Natural killer cell (primary cell): ENCODE measurements around the gene GLIS1. TPM values are rescaled to one million over a fixed set of nuclear protein-coding genes. Genes with fewer than 3 reads are reported as not detected.

Experiments
- ATAC-seq, 3 donors: fragments of 150-1000 bp in 2 of 3; fragments of 200-7000 bp in 1 of 3; cut with Tn5 transposase; 1 replicate in 1 of 3; 2 replicates in 2 of 3; pipeline ENCODE4 v1.10.0; 2021; ENCODE audit warnings: mild to moderate bottlenecking in 2 of 3, moderate library complexity in 2 of 3
- DNase-seq, 2 donors: peaks; one replicate each; pipeline versions ENCODE4 v3.0.0 to v3.0.0-alpha.2; 2013 to 2021; ENCODE audit warnings: mixed read lengths in 1 of 2
- H3K27ac ChIP-seq: one replicate; pipeline ENCODE4 v1.5.1; 2013; ENCODE audit warnings: mild to moderate bottlenecking, low read length
- H3K27me3 ChIP-seq: one replicate; pipeline ENCODE4 v1.6.1; 2013; ENCODE audit warnings: low read length; ENCODE audit not compliant: control insufficient read depth, insufficient read depth
- H3K36me3 ChIP-seq: one replicate; pipeline ENCODE4 v1.6.1; 2013; ENCODE audit warnings: low read length; ENCODE audit not compliant: control insufficient read depth, insufficient read depth
- H3K4me1 ChIP-seq: one replicate; pipeline ENCODE4 v1.6.1; 2013; ENCODE audit warnings: low read length; ENCODE audit not compliant: control insufficient read depth, insufficient read depth
- H3K4me3 ChIP-seq: one replicate; pipeline ENCODE4 v1.5.1; 2013; ENCODE audit warnings: low read length
- H3K9me3 ChIP-seq: one replicate; pipeline ENCODE4 v1.6.1; 2013; ENCODE audit warnings: low read length; ENCODE audit not compliant: control insufficient read depth, insufficient read depth
- H3K27ac Mint-ChIP-seq, 2 donors: one replicate each; pipeline ENCODE4 v1.8.0; 2022; ENCODE audit warnings: mild to moderate bottlenecking in 2 of 2, mixed read lengths in 2 of 2, moderate library complexity in 1 of 2
- H3K27me3 Mint-ChIP-seq, 2 donors: one replicate each; pipeline ENCODE4 v1.8.0; 2022; ENCODE audit warnings: low read depth in 2 of 2, mixed read lengths in 2 of 2
- H3K36me3 Mint-ChIP-seq: one replicate; pipeline ENCODE4 v1.8.0; 2022; ENCODE audit warnings: mixed read lengths
- H3K4me1 Mint-ChIP-seq, 2 donors: one replicate each; pipeline ENCODE4 v1.8.0; 2022; ENCODE audit warnings: mixed read lengths in 2 of 2
- H3K4me3 Mint-ChIP-seq: one replicate; pipeline ENCODE4 v1.8.0; 2022; ENCODE audit warnings: mild to moderate bottlenecking, moderate library complexity, mixed read lengths
- H3K9me3 Mint-ChIP-seq, 2 donors: one replicate each; pipeline ENCODE4 v1.8.0; 2022; ENCODE audit warnings: mixed read lengths in 2 of 2
- WGBS: methylation state at CpG from one replicate; pipeline ENCODE4 v1.1.7; 2013; ENCODE audit warnings: missing lambda C conversion rate; ENCODE audit not compliant: insufficient coverage; 5-methylcytosine and 5-hydroxymethylcytosine counted together
- intact Hi-C: fragments of 100-400 bp; cut with micrococcal nuclease; formaldehyde crosslinking; loops from one replicate; pipeline ENCODE4 v1.14.2; 2022
- total RNA-seq, 4 donors: library from RNA; stranded (reverse); fragments of 120-200 nt in 1 of 4; gene quantifications; one replicate each; pipeline versions ENCODE4 v1.2.3 to v1.2.4, GENCODE V29; 2013 to 2022
- TF ChIP-seq, protein P1 (sequence below): fragments of 200-600 bp; IDR thresholded peaks from one replicate; pipeline ENCODE4 v1.8.0; 2022; ENCODE audit warnings: antibody characterized with exemption

The GLIS1 gene
- total RNA-seq, 3 donors from 2014 or later (not counting 1 experiment from before 2014, with no cell fraction given) = not detected

DNA sequence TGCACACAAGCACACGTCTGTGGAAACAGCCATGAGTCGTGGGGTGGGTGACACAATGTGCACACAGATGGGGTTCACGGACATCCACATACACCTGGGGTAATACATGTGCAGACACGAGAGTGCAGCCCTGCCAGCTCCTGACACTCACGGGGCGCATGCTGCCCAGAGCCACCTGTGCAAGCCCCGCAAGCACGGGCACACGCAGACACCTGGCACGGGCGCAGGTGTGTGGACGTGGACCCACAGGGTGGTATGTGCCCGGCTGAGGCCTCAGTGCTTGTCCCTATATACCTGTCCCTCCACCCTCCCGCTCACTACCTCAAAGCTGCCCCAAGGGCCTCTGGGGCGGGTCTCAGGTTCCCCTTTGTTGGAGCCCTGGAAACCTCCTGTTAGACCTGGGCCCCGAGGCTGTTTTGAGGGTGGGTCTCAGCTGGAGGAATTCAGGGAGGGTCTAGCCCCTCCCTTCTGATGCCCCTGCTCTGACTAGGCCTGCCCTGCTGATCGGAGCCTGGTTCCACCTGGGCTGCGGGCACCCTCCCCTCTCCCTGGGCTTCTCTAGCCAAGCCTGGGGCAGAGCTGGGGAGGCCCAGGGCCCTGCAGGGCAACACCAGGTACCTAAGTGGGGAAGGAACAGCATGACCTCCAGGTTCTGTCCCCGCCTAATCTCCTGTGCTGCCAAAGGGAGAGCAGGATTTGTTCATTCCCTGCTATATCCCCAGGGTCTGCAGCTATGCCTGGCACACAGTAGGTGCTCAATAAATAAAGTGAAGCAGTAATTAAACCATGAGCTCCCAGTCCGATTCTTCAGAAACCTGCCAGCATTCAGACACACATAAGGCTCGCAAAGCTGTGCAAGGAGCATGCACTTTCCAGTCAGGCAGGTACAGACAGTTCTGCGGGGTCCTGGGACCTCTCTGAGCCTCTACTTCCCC lies 230.6 kb downstream of the GLIS1 start:
- intact Hi-C loops = no loop called here
- WGBS = 88% methylated on average over 21 of the region's 22 CpGs
- Mint-ChIP-seq H3K27ac (no peak overlapping the region), H3K4me1 (peaks cover 0 to 11% of the 10 kb centered on the region in 2 donors), H3K36me3 (no peaks in the 10 kb centered on the region), H3K4me3 (no peak overlapping the region), H3K9me3 (no peaks in the 10 kb centered on the region), H3K27me3 (peaks cover 0 to under 1% of the 10 kb centered on the region in 2 donors)
- no peaks in the 10 kb centered on the region for H3K27me3 ChIP-seq
- no peak overlapping the region for H3K4me3 ChIP-seq
- H3K4me1 ChIP-seq = peaks cover 10% of the 10 kb centered on the region
- ATAC-seq (no peak), DNase-seq (no peak)
- H3K36me3 ChIP-seq = no peaks in the 10 kb centered on the region
- H3K27ac ChIP-seq = no peak overlapping the region
- no peaks in the 10 kb centered on the region for H3K9me3 ChIP-seq
- TF ChIP-seq, protein P1, sequence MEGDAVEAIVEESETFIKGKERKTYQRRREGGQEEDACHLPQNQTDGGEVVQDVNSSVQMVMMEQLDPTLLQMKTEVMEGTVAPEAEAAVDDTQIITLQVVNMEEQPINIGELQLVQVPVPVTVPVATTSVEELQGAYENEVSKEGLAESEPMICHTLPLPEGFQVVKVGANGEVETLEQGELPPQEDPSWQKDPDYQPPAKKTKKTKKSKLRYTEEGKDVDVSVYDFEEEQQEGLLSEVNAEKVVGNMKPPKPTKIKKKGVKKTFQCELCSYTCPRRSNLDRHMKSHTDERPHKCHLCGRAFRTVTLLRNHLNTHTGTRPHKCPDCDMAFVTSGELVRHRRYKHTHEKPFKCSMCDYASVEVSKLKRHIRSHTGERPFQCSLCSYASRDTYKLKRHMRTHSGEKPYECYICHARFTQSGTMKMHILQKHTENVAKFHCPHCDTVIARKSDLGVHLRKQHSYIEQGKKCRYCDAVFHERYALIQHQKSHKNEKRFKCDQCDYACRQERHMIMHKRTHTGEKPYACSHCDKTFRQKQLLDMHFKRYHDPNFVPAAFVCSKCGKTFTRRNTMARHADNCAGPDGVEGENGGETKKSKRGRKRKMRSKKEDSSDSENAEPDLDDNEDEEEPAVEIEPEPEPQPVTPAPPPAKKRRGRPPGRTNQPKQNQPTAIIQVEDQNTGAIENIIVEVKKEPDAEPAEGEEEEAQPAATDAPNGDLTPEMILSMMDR = no peak

DNA sequence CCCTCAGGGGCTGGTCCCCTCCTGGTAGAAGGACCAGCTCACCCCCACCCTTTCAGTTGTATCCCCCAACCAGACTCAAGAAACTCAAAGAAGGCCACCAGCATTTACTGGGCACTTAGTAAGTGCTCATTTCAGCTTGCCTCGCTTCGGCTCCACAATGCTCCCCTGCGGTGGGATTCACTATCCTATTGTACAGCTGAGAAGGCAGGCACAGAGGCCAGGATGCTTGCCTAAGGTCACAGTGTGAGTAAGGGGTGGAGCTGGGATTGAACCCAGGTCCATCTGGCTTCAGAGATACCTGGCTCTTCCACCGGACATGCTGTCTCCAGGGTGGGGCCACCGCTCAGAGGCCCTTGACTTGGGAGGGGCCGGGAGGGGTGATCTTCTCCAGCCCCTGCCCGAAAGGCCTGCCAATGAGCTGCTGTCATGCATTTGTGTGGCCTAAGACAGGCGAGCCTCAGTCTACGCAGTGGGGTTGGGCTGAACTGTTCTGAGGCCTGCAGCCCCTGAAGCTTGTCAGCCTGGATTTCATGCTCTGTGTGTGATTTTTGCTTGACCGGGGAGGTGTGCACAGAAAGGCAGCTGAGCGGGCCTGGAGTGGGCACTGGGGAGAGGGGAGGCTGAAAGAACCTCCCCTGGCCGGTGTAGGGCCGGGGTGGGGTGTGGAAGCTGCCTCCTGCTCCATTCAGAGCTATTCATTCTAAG lies 231.7 kb downstream of the GLIS1 start:
- H3K9me3 ChIP-seq = no peaks in the 10 kb centered on the region
- no peaks in the 10 kb centered on the region for H3K9me3 Mint-ChIP-seq
- DNase-seq = no peak
- H3K27me3 ChIP-seq = no peaks in the 10 kb centered on the region
- H3K4me3 ChIP-seq = no peak overlapping the region
- no peak for ATAC-seq
- no peak overlapping the region for H3K4me3 Mint-ChIP-seq
- no peak overlapping the region for H3K27ac Mint-ChIP-seq
- H3K4me1 Mint-ChIP-seq = peaks cover 0 to 11% of the 10 kb centered on the region in 2 donors
- TF ChIP-seq, protein P1 = no peak
- no peaks in the 10 kb centered on the region for H3K36me3 ChIP-seq
- no peak overlapping the region for H3K27ac ChIP-seq
- H3K4me1 ChIP-seq = peaks cover 10% of the 10 kb centered on the region
- H3K27me3 Mint-ChIP-seq = no peaks in the 10 kb centered on the region
- WGBS = 93% methylated on average over 13 of the region's 13 CpGs
- intact Hi-C loops = no loop called here
- no peaks in the 10 kb centered on the region for H3K36me3 Mint-ChIP-seq

DNA sequence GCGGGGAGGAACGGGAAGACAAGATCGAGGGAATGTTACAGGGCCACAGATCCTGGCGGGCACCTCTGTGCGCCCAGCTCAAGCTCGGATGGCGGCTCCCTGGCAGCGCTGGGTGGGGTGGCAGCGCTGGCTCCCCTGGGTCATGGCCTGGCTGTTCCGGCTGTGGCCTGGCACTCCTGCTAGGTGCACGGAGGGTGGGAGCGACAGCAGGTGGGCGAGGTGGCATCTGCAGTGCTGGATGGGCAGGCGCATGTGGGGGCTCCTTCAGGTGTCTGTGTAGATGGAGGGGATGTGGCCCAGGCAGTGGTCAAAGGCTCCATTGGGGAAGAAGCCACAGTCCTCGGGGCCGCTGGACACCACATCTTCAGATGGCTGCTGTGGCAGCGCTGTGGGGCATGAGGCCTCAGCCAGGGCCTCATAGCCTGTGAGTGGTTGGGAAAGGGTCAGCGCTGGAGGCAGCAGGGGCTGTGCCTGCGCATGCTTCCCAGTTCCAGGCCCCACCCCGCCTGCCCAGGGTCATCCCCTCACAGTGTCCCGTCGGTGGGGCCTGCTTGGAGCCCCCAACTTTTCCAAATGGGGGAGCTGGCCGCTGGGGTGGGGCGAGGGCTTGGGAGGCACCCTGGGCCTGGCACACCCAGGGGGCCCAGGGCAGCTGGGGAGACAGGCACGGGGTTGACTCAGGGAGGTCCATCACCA lies 232.5 kb downstream of the GLIS1 start:
- H3K4me3 Mint-ChIP-seq = no peak overlapping the region
- Histone ChIP-seq H3K9me3 (no peaks in the 10 kb centered on the region), H3K4me3 (no peak overlapping the region), H3K4me1 (peaks cover 10% of the 10 kb centered on the region), H3K27ac (no peak overlapping the region), H3K36me3 (no peaks in the 10 kb centered on the region), H3K27me3 (peaks cover under 1% of the 10 kb centered on the region)
- DNase-seq (no peak), ATAC-seq (no peak)
- H3K27me3 Mint-ChIP-seq = no peaks in the 10 kb centered on the region
- 91% methylated on average over 25 of the region's 25 CpGs for WGBS
- TF ChIP-seq, protein P1 = no peak
- peaks cover 0 to 11% of the 10 kb centered on the region in 2 donors for H3K4me1 Mint-ChIP-seq
- intact Hi-C loops = no loop called here
- no peaks in the 10 kb centered on the region for H3K36me3 Mint-ChIP-seq
- no peaks in the 10 kb centered on the region for H3K9me3 Mint-ChIP-seq
- H3K27ac Mint-ChIP-seq = no peak overlapping the region
